GM18867 (cell line): ENCODE results near the gene PTGDS.
A peak's percentile ranks its signal among the peaks of the same experiment; 100 is the strongest.

Experiments used
- ATAC-seq: cut with Tn5 transposase; IDR thresholded peaks from one replicate; pipeline ENCODE4 v1.9.1; 2021; ENCODE audit warnings: mild to moderate bottlenecking, moderate library complexity; ENCODE audit not compliant: unreplicated experiment

The PTGDS gene

GRCh38 chr9:136945333-136946227 lies 31.7 kb upstream of the PTGDS start:
- ATAC-seq: no peak

- no peak for ATAC-seq
Measured at GRCh38 chr9:136946228-136947027, 30.9 kb upstream of the PTGDS start.

DNA sequence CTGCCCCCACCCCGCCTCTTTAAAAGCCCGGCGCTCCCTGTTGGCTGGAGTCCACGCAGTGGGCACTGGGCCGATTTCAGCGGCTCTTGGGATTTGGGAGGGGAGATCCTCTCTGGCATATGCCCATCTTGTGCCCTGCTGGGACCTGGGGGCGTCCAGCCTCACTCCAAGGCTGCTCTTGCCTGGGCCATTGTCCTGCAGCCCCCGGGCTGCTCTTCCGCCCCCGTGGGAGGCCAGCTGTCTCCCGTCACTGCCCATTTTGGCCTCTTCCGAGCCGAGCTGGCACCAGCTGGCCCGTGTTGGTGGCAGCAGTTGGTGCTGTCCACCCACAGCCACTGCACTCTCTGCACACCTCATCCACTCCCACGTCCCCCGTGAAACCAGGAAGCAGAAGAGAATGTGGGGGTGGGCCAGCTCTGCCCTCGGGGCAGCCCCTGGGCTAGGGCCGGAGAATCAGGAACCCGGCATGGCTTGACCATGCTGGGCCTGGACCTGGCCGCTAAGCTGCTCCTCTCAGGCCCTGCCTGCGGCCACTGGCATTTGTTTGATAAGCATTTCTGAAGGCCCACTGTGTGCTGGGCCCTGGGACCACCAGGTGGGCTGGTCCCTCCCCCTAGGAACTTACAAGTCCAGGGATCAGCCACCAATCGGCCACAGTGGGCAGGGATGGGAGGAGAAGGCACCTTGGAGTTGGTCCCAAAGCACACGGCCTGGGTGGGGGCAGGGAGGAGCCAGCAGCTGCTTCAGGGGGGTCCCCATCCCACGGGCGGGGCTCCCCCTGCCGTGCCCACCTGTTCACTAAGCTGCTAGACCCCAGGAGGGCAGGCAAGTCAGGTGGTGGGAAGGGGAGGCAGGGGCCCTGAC lies 30.0 kb upstream of the PTGDS start:
- no peak for ATAC-seq

- no peak for ATAC-seq
Measured at GRCh38 chr9:136947955-136948510, 29.3 kb upstream of the PTGDS start.

DNA sequence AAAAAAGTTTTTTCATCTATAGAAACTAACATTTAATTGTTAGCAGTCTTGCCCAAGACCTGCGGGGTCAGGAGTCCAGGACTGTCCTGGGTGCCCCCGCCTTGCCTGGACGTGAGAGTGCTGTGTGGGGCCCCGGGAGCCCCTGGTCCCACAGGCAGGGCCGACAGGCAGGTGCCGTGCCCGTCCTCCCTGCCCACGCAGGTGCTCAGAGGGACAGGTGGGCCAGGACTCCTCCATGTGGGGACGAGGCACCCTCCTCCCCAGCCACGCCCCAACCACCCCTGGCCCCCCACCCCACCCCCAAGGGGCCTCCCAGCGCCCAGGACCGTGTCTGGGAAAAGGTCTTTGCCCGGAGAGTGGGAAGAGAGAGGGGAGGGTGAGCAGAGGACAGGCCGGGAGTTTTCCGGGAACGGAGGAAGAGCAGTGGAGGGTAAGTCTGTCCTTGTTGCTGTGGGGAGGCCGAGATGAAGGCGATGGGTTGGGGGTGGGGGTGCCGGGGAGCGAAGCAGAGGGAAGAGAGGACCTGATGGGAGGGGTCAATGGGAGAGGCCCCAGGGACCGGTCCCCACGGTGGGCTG lies 28.0 kb upstream of the PTGDS start:
- no peak for ATAC-seq

- ATAC-seq: peak; percentile 73
Measured at GRCh38 chr9:136949817-136950655, 27.3 kb upstream of the PTGDS start.

DNA sequence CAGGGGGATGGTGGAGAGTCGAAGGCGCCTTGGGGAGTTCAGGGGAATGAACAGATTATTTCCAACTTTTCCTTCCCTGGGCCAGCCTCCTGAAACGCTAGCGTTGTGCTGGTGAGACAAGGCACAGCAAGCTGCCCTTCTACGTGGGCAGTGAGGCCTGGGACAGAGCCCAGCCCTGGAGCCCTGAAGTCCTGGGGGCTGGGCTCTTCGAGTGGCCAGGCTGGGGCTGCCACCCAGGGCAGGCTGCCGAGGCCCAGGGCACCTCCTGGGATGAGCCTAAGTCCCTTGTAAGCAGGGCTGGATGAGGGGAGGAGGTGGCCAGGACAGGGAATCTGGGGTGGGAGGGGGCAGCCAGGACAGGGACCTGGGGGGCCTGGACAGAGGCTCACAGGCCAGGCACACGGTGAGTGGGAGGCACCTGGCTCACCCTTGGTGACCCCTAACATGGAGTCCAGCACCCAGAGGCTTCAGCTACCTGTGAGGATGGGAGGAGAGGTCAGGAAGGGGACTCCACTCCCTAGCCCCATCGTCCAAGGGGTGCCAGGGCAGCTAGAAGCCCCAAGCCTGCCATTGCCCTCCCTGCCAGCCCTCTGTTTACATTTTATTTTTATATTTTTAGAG lies 26.5 kb upstream of the PTGDS start:
- no peak for ATAC-seq

DNA sequence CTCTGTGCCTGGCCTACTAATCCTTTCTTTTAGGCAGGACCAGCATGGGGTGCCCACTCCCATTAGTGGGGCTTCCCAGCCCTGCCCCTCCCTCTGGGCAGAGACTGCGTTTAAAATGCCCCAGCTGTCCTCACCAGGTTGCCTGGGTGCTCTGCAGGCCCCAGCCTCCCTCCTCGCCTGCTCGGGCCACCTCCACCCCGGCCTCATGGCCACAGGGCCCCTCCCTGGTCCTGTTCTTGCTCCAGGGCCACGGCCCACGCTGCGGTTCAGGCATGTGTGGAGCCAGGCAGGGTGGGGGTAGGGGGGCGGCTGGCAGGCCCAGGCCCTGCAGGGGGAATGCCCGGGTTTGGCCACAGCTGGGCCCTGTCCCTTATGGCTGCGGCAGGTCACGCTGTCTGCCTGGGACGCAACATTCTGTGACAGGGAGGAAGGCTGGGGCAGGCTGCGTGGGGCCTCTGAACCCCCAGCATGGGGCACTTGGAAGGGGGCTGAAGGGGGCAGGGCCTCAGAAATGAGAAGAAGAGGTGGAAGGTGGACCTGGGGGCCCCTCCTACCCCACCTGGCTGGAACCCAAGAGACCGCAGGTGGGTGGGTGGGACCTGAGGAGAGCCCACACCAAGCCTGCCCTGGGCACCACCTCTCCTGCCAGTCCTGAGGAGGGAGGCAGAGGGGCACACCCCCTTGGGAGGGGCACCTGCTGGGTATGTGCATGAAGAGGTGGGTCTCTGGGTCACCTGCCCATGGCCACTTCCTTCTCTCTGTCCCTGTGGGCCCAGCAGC lies 25.6 kb upstream of the PTGDS start, which contains the start of gene LCN12:
Gene LCN12, plus strand, starts transcription at position 733 of the 780 bp plus-strand sequence. CDS start 55 bp downstream, outside the sequence.
- ATAC-seq: no peak

GRCh38 chr9:136952321-136952850 lies 24.9 kb upstream of the PTGDS start:
- no peak for ATAC-seq

DNA sequence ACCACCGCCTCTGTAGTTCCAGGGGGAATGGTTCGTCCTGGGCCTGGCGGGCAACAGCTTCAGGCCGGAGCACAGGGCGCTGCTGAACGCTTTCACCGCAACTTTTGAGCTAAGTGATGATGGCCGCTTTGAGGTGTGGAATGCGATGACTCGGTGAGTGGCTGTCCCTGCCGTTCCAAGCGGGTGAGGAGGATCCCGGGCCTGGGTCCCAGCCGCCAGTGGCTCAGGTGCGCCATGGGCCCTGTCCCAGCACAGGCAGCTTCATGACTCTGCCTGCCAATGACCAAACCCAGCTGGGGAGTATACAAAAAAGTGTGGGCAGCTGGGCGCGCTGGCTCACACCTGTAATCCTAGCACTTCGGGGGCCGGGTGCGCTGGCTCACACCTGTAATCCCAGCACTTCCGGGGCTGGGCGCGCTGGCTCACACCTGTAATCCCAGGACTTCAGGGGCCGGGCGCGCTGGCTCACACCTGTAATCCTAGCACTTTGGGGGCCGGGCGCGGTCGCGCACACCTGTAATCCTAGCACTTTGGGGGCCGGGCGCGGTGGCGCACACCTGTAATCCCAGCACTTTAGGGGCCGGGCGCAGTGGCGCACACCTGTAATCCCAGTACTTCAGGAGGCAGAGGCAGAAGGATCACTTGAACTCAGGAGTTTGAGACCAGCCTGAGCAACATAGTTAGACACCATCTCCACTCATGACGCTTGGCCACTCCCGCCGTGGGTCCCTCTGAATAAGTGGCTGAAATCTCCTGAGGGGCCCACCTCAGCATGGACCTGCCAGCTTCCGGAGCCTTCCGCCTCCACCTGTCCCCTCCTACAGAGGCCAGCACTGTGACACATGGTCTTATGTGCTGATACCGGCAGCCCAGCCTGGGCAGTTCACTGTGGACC lies 24.2 kb upstream of the PTGDS start:
- ATAC-seq: no peak

- ATAC-seq: no peak
Measured at GRCh38 chr9:136953771-136954269, 23.5 kb upstream of the PTGDS start.

DNA sequence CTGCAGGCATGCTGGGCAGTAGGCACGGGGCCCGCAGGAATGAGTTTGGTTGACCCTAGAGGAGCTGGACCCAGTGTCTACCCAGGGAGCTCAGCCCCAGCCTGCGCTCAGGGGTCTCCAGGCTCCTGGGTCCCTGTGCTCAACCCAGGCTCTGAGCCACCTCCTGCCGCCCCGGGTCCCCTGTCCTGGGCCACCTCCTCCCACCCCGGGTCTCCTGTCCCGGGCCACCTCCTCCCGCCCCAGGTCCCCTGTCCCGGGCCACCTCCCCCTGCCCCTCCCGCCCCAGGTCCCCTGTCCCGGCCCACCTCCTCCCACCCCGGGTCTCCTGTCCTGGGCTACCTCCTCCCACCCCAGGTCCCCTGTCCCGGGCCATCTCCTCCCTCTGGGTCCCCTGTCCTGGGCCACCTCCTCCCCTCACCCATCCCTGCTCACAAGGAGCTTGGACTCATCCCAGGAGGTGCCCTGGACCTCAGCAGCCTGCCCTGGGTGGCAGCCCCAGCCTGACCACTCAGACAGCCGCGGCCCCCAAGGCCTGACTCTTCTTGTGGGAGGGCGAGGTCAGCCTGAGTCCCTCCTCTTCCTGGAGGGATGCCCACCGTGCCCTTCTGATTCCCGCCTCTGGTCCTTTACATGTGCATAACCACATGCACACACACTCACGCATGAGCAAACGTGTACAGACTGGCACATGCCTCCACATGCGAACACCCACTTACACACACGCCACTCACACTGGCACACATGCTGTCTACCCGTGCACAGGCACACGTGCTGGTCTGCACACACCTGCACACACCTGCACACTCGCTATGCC lies 22.8 kb upstream of the PTGDS start:
- no peak for ATAC-seq

- no peak for ATAC-seq
Measured at GRCh38 chr9:136955202-136955942, 21.9 kb upstream of the PTGDS start.

- ATAC-seq: no peak
Measured at GRCh38 chr9:136955943-136956335, 21.4 kb upstream of the PTGDS start.

GRCh38 chr9:136956604-136957003 lies 20.7 kb upstream of the PTGDS start:
- ATAC-seq: no peak
